Stimulated activated CD8-positive, alpha-beta memory T cell treated with anti-CD3 and anti-CD28 coated beads, Interleukin-15, amount 100 ng/mL, for 24 hours (primary cell): ENCODE results near the gene IQGAP3.
A peak's percentile ranks its signal among the peaks of the same experiment; 100 is the strongest.
"Not testable (repeated sequence)": the region's sequence is repeated elsewhere in the genome, so short reads cannot be mapped to it uniquely, and the experiment has no call there.

Experiments used
- DNase-seq: peaks from one replicate; pipeline ENCODE4 v3.0.0-alpha.2; 2020; ENCODE audit warnings: low read depth

Gene IQGAP3, protein sequence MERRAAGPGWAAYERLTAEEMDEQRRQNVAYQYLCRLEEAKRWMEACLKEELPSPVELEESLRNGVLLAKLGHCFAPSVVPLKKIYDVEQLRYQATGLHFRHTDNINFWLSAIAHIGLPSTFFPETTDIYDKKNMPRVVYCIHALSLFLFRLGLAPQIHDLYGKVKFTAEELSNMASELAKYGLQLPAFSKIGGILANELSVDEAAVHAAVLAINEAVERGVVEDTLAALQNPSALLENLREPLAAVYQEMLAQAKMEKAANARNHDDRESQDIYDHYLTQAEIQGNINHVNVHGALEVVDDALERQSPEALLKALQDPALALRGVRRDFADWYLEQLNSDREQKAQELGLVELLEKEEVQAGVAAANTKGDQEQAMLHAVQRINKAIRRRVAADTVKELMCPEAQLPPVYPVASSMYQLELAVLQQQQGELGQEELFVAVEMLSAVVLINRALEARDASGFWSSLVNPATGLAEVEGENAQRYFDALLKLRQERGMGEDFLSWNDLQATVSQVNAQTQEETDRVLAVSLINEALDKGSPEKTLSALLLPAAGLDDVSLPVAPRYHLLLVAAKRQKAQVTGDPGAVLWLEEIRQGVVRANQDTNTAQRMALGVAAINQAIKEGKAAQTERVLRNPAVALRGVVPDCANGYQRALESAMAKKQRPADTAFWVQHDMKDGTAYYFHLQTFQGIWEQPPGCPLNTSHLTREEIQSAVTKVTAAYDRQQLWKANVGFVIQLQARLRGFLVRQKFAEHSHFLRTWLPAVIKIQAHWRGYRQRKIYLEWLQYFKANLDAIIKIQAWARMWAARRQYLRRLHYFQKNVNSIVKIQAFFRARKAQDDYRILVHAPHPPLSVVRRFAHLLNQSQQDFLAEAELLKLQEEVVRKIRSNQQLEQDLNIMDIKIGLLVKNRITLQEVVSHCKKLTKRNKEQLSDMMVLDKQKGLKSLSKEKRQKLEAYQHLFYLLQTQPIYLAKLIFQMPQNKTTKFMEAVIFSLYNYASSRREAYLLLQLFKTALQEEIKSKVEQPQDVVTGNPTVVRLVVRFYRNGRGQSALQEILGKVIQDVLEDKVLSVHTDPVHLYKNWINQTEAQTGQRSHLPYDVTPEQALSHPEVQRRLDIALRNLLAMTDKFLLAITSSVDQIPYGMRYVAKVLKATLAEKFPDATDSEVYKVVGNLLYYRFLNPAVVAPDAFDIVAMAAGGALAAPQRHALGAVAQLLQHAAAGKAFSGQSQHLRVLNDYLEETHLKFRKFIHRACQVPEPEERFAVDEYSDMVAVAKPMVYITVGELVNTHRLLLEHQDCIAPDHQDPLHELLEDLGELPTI (N-terminal part only)

DNA sequence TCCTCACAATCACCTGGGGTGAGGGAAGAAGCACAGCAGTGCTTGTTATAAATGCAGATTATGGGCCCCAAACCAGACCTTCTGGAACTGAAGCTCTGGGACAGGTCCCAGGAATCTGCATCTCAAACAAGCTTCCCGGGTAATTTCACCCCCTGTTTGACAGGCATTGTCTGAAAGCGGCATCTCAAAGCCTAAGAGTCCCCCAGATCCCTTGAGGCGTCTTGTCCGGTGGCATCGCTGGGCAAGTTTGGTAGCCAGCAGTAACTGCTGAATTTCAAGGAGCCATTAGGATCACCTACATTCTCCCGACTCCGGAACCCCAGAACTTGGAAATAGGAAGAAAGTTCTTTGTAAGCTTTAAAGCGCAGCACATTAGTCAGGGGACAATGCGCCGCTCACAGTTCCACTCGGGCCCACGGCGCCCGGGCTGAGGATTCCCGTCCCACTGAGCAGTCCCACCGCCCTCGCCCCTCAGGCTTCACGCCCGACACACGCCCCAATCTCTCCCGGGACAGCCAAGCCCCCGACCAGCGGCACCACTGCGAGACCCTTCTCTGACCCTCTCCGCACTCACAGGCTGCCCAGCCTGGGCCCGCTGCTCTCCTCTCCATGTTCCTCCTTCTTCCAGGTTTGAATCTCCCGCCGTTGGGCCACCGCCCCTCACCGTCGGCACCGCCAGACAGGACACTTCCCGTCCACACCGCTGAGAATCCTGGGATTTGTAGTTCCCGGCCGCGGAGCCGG lies at the start of gene IQGAP3:
Gene IQGAP3 (minus strand): TSS at position 647 of the 744 bp plus-strand sequence. CDS start 36 bp downstream, at position 611.
- peak; percentile 43 for DNase-seq

DNA sequence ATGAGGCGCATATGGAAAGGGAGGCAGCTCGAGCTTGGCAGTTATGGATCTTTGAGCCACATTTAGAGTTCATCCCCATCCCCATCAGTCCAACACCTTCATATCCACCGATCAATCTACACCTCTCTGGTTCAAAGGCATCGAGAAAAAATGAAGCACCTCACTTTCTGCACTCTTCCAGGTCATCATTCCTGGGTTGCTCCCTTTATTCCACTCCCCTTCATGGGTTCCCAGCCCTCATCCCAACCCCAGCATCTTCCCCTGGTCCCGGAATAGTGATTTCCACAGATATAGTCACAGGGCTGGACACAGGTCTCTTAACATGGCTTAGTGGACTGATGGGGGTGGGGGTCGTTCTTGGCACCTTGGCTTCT lies 47.2 kb upstream of the IQGAP3 start:
- DNase-seq, result no peak

DNA sequence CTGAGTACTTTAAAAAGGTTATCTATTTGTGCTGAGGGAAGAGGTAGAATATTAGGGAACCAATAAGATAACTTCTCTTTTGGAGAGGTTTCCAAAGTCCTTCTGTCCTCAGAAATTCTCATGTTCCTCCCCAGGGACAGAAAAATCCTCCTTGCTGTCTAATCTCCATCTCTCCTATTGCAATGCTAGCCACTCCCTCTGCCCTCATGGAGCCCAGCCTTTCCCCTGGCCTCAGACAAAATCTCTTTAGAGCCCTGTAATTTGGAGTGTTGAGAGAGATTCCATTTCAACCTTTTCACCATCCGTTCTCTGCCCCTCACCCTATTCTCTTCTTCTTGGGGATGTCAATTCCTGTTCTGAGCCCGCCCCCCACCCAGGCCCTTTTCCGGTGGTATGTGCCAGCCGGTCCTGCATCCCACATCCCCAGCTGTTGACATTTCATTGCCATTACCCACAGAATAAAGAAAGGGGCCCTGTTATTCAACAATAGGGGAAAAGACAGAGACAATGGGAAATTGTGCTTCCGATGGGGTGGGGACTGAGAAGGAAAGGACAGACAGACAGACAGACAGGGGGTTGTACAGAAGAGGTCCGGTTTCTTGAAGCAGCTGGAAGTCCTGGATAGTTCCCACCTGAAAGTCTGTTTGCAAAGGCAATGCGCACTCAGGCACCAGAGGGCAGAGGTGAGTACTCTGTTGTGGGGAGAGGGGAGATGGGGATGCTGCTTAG lies 46.7 kb upstream of the IQGAP3 start, which contains the start of gene HAPLN2:
Gene HAPLN2 (plus strand): TSS at position 563 of the 729 bp plus-strand sequence. CDS start 4,076 bp downstream, outside the sequence.
- no peak for DNase-seq

DNA sequence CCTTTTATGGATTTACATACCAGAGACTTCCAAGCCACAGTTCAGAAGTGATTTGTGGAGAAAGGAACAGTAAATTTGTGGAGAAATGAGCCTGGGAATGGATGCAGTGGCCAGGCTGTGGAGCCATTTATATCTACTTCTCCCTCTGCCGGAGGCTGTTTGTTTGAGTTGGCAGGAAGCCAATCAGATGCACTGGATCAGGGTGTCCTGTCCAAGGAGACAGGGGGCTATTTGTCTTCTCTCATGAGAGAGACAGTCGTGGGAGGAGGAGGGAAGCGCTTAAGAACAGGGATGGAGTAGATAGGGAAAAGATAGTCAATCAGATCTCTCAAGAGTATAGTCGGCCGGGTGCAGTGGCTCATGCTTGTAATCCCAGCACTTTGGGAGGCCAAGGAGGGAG lies 44.1 kb upstream of the IQGAP3 start:
- no peak for DNase-seq

DNA sequence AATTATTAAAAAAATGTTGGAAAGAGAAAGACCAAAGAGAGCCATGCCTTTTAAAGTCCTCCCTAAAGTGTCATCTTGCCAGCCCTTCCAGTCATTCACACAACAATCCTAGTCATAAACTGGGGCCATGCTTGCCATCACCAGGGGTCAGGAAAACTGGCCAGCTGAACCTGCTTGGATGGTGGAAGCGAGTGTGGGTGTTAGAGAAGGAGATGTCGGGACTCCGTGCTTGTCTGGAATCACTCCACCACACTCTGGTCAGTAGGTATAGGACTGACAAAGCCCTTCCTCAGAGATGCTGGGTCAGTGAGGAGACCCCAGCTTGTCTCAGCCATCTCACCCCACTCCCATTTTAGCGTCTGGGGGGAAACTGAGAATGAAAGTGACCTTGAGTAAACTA lies 43.6 kb upstream of the IQGAP3 start:
- DNase-seq, result no peak

DNA sequence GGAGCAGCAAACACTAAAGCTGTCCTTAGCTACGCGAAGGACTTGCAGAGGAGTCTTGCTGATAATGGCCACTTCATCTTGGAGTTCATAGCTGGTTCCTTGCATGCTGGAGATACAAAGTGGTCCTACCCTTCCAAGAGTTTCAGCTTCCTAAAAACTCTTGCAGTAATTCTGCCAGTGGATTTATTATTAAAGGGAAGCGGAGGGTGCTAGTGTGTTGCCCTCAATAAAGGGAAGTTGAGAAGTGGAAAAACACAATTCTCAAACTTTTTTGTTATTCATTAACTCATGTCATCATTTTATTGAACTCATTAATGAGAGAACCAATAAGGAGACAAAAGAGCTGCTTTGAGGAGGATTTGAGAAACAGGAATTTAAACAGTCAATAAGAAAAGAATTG lies 40.3 kb upstream of the IQGAP3 start:
- DNase-seq, result no peak

DNA sequence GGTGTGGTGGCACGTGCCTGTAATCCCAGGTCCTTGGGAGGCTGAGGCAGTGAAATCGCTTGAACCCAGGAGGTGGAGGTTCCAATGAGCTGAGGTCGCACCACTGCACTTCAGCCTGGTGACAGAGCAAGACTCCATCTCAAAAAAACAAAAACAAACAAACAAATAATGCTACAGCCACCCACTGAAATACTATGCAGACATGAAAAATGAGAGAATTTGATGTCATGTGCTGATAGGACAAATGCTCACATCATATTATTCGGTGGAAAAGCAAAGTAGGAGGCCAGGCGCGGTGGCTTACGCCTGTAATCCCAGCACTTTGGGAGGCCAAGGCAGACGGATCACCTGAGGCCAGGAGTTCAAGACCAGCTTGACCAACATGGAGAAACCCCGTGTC lies 37.7 kb upstream of the IQGAP3 start:
- DNase-seq, result not testable (repeated sequence)

DNA sequence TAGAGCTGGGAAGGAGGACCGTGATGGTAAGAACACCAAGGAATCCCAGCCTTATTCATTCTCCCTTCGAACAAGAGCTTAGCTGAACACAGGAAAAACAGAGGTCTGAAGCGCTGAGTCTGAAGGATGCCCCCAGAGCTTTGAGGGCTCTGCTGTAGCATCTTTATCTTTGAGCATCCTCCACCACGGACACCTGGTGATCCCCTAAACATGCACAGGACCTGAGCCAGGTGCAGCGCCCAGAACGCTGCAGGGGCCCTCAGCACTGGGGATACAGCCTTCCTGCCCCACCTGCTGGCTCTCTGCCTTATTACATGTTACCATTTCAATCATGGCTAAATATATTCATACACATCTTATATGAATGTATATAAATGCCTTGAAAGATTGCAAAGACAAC lies 36.6 kb upstream of the IQGAP3 start:
- DNase-seq, result no peak

DNA sequence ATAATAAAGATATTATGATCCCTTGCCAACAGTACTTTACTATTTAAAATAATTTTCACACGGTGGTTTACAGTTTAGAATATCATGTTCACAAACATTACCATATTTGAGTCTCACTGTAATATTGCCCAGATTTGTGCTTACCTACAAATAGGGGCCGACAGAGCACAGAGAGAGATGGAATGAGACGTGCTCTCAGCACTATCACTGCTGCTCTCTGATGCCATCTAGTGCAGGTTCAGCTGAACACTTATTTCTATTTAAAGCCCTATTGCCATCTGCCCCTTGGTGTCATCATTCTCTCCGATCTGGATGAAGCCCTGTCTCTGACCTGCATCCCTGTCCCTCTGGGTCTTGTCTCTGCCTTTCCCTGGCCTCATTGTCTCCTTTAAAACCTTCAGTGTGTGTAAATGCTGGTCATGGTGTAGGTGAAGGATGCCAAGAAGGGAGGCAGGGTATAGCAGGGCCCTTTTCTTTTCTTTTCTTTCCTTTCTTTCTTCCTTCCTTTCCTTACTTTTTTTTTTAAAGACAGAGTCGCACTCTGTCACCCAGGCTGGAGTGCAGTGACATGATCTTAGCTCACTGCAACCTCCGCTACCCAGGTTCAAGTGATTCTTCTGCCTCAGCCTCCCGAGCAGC lies 35.8 kb upstream of the IQGAP3 start:
- no peak for DNase-seq

DNA sequence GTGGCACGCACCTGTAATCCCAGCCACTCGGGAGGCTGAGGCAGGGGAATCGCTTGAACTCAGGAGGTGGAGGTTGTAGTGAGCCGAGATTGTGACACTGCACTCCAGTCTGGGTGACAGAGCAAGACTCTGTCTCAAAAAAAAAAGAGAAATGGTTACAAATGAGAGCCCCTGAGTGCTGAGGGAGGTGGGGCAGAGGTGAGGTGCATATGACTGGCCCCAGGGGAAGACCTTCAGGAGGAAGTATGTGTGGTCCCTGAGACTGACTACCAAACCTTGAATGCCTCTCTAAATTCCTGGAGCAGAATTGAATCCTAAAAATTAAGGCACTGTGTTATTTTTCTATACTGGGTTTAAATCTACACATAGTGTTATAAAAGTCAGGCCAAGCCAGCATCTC lies 35.0 kb upstream of the IQGAP3 start:
- DNase-seq, result not testable (repeated sequence)

DNA sequence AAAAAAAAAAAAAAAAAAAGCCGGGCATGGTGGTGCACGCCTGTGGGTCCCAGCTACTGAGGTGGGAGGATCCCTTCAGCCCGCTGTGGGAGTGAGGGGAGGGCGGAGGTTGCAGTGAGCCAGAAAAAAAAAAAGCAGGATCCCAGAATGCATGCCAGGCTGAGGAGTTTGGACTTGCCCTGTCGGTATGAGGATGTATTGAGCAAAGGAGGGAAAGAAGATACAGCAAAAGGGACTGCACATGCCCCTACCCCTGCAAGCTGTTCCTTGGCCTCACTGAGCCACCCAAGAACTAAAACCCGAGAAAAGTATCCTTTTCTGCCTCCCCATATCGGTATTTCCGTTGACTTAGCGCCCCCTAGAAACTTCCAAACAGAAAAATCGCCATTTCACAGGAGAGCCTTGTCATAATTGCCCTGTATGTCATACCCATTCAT lies 30.2 kb upstream of the IQGAP3 start:
- DNase-seq, result no peak

DNA sequence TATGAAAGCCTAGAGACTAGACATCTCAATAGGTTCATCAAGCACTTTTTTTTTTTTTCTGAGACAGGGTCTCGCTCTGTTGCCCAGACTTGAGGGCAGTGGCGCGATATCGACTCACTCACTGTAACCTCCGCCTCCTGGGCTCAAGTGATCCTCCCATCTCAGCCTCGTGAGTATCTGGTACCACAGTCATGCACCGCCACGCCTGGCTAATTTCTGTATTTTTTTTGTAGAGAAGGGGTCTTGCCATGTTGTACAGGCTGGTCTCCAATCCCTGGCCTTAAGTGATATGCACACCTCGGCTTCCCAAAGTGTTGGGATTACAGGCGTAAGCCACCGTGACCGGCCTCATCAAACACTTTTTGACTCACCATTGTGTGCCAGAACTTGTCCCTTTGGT lies 29.5 kb upstream of the IQGAP3 start:
- no peak for DNase-seq

DNA sequence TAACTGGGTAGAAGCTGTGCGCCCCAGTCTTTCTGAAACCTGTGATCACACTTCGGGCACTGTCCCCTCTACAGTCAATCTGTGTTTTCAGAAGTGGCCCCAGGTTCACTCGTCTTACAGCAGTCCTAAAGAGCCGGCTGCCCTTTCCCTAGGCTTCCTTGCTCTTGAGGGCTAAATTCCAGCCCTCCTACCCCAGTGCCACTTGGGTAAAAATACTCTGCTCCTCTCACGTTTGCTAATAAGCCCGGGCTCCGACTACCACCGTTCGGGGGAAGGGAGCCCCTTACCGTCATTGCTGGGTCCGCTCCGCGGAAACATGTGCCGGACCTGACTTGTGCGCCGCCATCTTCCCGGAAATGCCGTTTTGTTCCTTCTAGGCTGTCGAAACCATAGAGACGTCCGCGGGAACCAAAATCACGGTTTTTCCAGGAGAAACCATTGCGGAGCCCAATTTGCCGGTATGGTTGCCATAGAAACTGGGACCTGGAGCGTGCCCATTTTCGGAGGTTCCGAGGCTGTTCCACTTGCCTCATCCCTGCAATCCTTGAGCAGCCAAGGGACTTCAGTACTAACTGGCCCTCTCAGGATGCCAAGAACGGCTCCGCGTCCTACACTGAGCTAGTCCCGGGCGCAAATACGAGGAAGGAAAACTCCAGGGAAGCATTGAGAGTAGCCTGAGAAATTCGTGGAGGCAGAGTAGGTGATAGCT lies 28.9 kb upstream of the IQGAP3 start, which contains the start of gene GPATCH4:
Gene GPATCH4 (minus strand): TSS at position 358 of the 709 bp plus-strand sequence.
- DNase-seq, result peak; percentile 38

DNA sequence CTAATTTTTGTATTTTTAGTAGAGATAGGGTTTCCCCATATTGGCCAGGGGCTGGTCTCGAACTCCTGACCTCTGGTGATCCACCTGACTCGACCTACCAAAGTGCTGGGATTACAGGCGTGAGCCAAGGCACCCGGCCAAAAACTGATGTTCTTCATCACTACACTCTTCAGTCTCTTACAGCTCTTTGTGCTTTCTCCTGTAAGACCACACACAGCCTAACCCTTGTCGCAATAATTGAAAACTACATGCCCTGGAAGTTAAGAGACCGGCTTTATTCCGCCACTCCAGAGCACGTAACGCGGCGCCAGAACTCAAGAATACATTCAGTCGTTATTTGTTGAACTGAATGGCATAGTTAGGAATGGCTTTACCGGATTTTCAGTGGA lies 28.4 kb upstream of the IQGAP3 start:
- DNase-seq, result no peak

DNA sequence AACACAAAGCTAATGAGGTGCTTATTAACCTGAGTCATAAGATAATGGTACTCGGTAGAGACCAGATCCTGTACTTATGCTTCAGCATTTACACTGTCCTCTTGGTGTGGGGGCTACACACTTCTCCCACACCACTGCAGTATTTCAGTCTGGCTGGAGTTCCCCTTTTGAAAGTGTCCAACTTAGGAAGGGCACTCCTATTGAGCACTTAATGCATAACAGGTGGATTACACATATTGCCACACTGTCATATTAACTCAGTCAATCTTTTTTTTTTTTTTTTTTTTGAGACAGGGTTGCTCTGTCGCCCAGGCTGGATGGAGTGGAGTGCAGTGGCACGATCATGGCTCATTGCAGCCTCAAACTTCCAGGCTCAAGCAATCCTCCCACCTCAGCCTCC lies 27.4 kb upstream of the IQGAP3 start:
- DNase-seq, result no peak

DNA sequence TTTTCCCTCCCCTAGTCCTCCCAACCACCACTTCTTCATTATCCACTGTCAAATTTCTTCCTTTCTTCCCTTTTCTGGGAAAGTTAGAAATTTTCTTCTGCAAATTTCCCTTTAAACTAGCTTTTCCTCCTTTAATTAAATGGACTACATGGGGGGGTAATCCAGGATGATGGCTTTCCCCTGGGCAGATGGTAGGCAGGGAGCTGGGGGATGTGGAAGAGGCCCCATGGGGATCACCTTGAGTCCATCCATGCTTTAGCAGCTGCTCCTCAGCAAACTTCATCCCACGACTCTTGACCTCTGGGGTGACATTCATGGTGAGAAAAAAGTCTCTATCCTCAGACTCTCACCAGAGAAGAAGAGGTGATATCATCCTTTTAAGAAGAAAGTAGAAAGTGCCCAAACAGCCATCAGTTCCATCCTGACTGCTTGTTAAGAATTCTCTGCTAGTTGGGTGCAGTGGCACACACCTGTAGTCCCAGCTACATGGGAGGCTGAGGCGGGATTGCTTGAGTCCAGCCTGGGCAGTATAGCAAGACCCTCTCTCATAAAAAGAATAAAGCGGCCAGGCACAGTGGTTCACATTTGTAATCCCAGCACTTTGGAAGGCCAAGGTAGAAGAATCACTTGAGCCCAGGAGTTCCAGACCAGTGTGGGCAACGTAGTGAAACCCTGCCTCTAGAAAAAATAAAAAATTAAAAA lies 26.5 kb upstream of the IQGAP3 start:
- DNase-seq, result no peak

DNA sequence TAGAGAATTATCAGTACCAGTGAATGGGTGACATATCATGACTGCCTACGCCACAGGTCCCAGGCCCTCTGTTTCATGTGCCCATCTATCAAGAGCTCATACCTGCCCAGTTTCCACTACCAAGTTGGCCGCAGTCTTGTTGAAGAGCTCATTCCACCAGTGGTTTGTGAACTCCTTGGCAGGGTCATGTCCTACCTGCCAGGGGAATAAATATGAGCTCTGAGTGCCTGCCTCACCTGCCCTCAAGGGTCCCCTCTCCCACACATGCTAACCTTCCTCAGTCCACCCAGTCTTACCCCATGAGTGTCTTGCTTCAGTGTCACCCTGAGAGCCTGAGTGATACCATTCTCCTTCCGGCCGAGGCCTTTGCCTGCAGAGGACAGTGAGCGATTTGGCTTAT lies 25.8 kb upstream of the IQGAP3 start:
- no peak for DNase-seq

DNA sequence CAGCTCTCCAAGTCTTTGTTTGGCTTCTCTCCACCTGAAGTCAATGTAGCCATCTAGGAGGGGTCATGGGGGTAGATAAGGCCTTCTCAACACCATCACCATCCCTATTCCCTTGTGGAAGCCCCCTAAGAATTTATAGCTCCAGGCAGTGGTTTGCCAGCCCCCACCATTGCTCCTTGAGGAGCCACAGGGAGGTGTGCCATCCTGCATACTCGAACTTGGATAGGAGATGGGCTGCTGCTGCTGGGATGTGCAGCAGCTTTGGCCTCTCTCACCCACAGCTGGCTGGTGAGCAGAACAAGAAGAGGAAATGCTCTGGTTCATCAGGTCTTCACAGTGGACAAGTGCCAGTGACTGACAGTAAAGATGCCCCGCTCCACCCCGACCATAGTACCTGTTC lies 24.1 kb upstream of the IQGAP3 start:
- DNase-seq, result no peak

DNA sequence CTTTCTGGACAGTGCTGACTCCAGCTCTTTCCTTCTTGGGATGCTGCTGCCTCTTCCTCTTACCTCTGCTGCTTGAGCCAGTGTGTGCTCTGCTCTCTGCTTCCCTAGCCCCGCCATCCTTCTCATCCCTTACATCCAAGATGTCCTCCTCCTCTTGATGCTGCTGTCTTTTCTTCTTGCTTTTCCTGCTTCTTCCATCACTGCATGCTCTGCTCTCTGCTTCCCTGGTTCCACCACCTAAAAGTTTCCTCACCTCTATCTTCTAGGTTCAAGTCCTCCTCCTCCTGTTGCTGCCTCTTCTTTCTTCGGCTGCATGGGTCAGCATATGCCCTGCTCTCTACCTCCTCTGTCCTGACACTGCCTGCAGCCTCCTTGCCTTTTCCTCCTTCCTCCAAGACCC lies 22.7 kb upstream of the IQGAP3 start:
- DNase-seq, result no peak
